SK-MEL-5 (cell line): Measurements from ENCODE around the gene NUP98. TPM values are rescaled to one million over a fixed set of nuclear protein-coding genes. Genes with fewer than 3 reads are reported as not detected.

ENCODE experiments used
- DNase-seq: peaks from one replicate; pipeline ENCODE4 v3.0.0-alpha.2; 2016; ENCODE audit warnings: low read depth, low spot score
- in situ Hi-C: cut with HindIII; loops from 2 replicates; pipeline ENCODE4 v1.10.0; 2016; ENCODE audit warnings: low sequenced_read_pairs, high pct_unique_total_duplicates, low pct_unique_long_range_greater_than_20kb
- polyA plus RNA-seq, 2 experiments: library from polyadenylated mRNA; depleted of rRNA; stranded (reverse); fragments of >200 nt; gene quantifications; 2 replicates each; pipeline ENCODE4 v1.2.3, GENCODE V29; 2015
- total RNA-seq: library from RNA; depleted of rRNA; stranded (reverse); fragments of >200 nt; shearing (Covaris generic); gene quantifications from 2 replicates; pipeline ENCODE4 v1.2.3, GENCODE V29; 2014; rRNA removed

NUP98 gene
- 102 and 107 TPM in 2 replicates for total RNA-seq
- polyA plus RNA-seq (2015; cell fraction: cytosol; rRNA removed): 129 TPM in 2 replicates
- polyA plus RNA-seq (2015; cell fraction: nucleus; rRNA removed): 139 and 148 TPM in 2 replicates

- peak; percentile 99 for DNase-seq
- in situ Hi-C loops: no loop called here
Measured at GRCh38 chr11:3797329-3798090, at the start of gene NUP98. Gene NUP98 (minus strand): TSS chr11:3797554. CDS start chr11:3782117, 15,437 bp downstream.

DNA sequence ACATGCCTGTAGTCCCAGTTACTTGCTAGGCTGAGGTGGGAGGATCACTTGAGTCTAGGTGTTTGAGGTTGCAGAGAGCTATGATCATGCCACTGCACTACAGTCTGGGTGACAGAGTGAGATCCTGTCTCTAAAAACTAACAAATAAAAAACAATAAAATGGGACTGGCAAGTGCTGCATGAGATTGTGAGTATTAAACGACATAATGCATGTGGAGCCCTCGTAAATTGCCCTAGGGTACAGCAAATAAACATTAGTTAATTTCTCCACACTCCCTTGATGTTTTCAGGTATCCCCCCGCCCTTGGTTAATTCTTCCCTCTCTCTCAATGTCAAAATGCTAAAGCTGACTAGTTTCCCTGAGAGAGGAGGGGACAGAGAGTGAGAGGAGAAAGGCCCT lies 48.3 kb upstream of the NUP98 start:
- no peak for DNase-seq
- in situ Hi-C loops: no loop called here

DNA sequence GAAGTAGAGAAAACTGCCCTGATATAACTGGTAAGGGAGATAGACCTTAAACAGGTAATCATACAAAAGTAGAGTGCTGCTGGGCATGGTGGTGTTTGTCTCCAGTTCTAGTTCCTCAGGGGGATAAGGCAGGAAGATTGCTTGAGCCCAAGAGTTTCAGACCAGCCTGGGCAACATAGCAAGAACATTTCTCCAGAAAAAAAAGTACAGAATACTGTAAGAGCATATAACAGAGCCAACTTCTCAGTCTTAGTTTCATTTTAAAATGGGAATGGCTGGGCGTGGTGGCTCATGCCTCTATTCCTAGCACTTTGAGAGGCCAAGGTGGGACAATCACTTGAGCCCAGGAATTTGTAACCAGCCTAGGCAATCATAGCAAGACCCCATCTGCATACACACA lies 47.9 kb upstream of the NUP98 start:
- in situ Hi-C loops: no loop called here

DNA sequence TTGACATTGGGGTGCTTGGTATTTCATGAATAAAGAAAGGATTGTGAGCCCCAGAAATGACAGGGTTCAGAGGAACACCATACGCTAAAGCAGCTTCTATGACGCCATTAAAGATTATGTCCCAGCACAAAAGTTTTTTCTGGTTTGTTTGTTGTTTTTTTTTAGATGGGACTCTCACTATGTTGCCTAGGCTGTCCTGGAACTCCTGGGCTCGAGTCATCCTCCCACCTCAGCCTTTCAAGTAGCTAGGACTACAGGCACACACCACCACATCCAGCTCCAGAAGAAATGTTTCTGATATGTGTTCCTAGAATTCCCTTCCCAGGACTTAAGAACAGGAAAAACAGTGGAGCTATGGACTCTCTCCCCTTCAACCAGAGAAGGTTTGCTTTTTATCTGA lies 46.0 kb upstream of the NUP98 start:
- DNase-seq: no peak
- in situ Hi-C loops: no loop called here

More for the DNA sequence above, 47.9 kb upstream of the NUP98 start:
- DNase-seq: no peak

GRCh38 chr11:3841426-3842350 lies 44.3 kb upstream of the NUP98 start:
- DNase-seq: peak; percentile 86
- in situ Hi-C loops: no loop called here

DNA sequence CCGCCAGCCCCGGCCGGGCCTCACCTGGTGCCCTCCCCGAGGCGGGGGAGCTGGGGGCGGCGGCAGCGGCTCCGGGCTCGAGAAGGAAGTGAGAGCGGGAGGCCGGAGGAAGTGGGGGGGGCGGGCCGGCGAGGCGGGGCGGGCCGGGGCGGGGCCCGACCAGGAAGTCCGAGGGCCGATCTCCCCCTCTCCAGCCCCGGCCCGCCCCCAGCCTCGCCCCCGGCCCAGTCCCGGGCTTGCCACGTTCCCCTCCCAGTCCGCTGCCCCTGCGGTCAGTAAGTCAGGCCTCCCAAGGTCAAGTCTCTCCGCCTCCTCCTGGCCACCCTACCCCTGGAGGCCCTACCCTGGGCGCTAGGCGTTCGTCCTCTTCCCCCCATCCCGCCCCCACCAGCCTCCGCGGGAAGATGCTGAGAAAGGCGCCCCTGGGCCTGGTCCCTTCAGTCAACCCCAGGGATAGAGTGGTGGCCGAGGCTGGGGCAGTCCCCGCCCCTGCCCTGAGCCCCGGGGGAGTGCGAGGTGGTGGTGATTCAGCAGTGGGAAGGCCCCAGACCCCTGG lies 43.6 kb upstream of the NUP98 start, which contains the start of gene RHOG:
TSS of gene RHOG (minus strand) at position 90 of the 556 bp plus-strand sequence. CDS start 12,821 bp downstream, outside the sequence.
- in situ Hi-C loops: no loop called here
- peak; percentile 80 for DNase-seq

GRCh38 chr11:3840004-3840869 lies 42.9 kb upstream of the NUP98 start:
- in situ Hi-C loops: no loop called here
- DNase-seq: no peak

- DNase-seq: no peak
- in situ Hi-C loops: no loop called here
Measured at GRCh38 chr11:3838504-3838903, 41.1 kb upstream of the NUP98 start.

GRCh38 chr11:3837793-3838192 lies 40.4 kb upstream of the NUP98 start:
- no peak for DNase-seq
- in situ Hi-C loops: no loop called here

- DNase-seq: no peak
- in situ Hi-C loops: no loop called here
Measured at GRCh38 chr11:3836903-3837302, 39.5 kb upstream of the NUP98 start.

DNA sequence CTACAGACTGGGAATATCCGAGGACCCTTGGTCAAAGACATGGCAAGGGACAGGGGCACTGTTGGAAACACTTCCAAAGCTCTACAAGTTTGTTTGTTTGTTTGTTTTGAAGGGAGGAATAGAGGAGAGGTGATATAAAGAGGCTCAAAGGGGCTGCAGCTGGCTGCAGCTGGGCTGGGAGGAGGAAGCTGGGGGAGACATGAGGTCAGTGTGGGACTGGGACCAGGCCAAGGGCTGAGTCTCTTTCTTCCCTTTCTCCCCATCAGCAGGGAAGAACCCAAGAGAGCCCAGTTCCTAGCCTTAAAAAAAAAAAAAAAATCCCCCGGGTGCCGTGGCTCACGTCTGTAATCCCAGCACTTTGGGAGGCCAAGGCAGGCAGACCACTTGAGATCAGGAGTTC lies 38.4 kb upstream of the NUP98 start:
- DNase-seq: no peak
- in situ Hi-C loops: no loop called here

- in situ Hi-C loops: no loop called here
- DNase-seq: no peak
Measured at GRCh38 chr11:3834664-3835461, 37.5 kb upstream of the NUP98 start.

- in situ Hi-C loops: no loop called here
- DNase-seq: no peak
Measured at GRCh38 chr11:3834349-3834663, 37.0 kb upstream of the NUP98 start.

DNA sequence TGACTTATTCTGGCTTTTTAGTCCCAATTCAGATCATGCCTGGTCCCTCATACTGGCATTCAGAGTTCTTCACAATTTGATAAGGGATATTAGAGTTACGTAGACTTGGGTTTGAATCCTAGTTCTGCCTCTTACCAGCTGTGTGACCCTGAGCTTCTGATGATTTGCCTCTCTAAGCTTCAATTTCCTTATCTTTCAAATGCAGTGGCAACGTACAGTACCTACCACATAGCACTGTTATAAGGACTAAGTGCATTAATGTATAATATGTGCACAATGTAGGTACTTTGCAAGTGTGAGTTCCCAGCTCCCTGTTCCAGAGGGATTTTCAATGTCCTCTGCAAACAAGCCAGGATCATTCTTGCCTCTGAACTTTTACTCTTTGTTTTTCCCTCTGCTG lies 36.1 kb upstream of the NUP98 start:
- in situ Hi-C loops: no loop called here
- DNase-seq: no peak

DNA sequence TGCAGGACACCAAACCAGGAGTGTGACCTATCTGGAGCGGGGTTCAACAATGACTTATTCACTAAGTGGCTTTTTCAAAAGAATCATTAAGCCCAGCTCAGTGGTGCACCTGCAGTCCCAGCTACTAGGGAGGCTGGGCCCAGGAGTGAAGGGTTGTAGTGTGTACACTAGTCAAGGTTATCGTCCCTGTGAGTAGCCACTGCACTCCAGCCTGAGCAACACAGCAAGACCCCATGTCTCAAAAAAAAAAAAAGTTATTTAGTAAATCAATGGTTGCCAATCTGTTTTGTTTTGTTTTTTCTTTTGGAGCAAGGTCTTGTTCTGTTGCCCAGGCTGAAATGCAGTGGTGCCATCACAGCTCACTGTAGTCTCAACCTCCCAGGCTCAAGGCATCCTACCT lies 35.5 kb upstream of the NUP98 start:
- no peak for DNase-seq
- in situ Hi-C loops: no loop called here

- no peak for DNase-seq
- in situ Hi-C loops: no loop called here
Measured at GRCh38 chr11:3831378-3832239, 34.3 kb upstream of the NUP98 start.
